ENCODE results near the gene MIS18A.

DNA sequence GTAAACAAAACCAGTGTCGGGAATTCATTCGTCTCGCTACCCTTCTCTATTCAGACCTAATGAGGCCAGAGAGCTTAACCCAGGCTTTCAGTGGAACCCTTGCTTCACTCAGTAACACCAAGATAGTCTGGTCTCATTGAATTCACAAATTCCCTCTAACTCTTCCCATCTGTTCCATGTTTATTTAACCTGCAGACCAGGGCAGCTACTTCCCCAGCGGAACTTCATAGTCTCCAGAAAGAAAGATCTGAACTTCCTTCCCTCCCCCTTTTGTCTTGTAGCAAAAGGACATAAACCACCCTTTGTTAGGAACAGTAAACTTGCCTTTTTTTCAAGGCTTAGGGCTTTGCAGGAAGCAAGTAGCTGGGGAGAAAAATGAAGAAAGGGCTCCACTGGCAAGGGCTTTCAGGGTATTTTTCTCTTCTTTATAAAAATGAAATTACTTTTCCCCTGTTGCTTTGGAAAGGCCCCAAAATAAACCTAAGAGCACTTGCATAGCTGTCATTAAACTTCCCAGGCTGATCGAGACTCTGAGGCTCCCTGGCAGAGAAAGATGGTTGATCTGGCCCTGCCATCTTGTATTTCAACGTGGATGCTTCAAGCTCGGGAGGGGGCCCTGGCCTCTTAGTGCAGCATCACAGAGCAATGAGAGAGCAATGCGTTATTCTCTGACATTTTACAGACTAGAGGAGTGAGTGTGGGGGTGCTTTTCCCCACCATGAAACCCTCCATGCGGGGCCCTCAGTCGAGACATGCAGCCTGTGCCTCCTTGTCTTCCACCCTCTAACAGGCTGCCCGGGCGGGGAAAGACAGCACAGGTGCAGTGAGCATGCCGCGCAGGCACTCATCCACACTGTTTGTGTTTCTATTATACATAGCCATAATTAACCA is 30.0 kb downstream of the MIS18A start:
- no peak for TF ChIP-seq ELF4 (IDR thresholded peaks at IDR 0.05)
- no peak for TF ChIP-seq SP1 (IDR thresholded peaks at IDR 0.05)
- no peak for TF ChIP-seq BHLHE40 (IDR thresholded peaks at IDR 0.05; ENCODE audit: borderline replicate concordance)
- no peak for TF ChIP-seq FOXM1 (IDR thresholded peaks at IDR 0.05; ENCODE audit: borderline replicate concordance)
- TF ChIP-seq NFRKB (IDR thresholded peaks at IDR 0.05), result no peak
- no peak for TF ChIP-seq SUZ12 (IDR thresholded peaks at IDR 0.05)
- TF ChIP-seq LEF1 (IDR thresholded peaks at IDR 0.05; ENCODE audit: borderline replicate concordance), result no peak

Measured in HEK293T (cell line).